HG03469 (cell line): ENCODE results near the gene CPNE5.

Source experiments
- ATAC-seq: cut with Tn5 transposase; IDR thresholded peaks from one replicate; pipeline ENCODE4 v1.9.1; 2021; ENCODE audit warnings: mild to moderate bottlenecking, moderate library complexity, moderate number of reproducible peaks; ENCODE audit not compliant: unreplicated experiment

CPNE5 gene

GRCh38 chr6:36858407-36858981 lies 19.2 kb upstream of the CPNE5 start:
- no peak for ATAC-seq

GRCh38 chr6:36857325-36857724 lies 18.1 kb upstream of the CPNE5 start:
- ATAC-seq = no peak

GRCh38 chr6:36856277-36856676 lies 17.0 kb upstream of the CPNE5 start:
- no peak for ATAC-seq

DNA sequence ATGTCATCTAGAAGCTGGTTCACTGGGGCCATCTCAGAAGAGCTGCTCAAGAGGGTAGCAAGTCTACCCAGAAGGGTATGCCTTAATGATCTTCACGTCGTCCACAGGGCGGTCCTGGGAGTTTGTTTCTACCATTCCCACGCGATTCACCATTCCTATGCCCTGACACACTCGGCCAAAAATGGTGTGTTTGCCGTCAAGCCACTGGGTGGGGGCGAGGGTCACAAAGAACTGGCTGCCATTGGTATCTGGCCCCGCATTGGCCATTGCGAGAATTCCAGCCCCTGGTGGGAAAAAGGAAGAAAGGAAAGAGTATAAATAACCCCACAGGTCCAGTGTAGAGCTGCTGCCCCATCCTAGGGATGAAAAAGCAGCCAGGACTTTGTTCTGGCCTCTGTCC lies 16.5 kb upstream of the CPNE5 start:
- ATAC-seq = no peak

- no peak for ATAC-seq
Observed at GRCh38 chr6:36853325-36853724, 14.1 kb upstream of the CPNE5 start.

GRCh38 chr6:36852481-36853147 lies 13.4 kb upstream of the CPNE5 start:
- no peak for ATAC-seq

- no peak for ATAC-seq
Observed at GRCh38 chr6:36851626-36852025, 12.4 kb upstream of the CPNE5 start.

DNA sequence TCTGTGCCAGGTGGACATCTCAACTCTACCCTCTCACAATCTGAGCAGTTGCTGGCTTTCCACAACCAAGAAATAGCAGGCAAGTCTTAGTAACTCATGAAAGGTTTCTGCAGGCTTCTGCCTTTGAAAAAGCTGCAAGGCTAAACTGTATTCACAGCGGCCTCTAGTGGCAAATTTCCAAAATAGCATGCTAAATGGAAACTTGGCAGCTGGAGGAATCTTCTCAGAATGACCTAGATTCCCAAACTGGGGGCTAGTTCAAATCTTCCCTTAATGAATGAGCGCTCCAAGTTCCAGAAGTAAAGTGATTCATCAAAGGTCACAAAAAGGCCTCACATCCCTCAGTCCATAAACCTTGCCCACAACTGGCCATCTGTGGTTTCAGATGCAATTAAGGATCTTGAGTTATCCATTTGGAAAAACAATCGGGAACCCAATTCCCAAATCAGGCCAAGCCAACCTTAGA lies 11.9 kb upstream of the CPNE5 start:
- ATAC-seq = no peak

- ATAC-seq = no peak
Observed at GRCh38 chr6:36850021-36850420, 10.8 kb upstream of the CPNE5 start.

GRCh38 chr6:36848658-36849441 lies 9.6 kb upstream of the CPNE5 start:
- ATAC-seq = no peak

DNA sequence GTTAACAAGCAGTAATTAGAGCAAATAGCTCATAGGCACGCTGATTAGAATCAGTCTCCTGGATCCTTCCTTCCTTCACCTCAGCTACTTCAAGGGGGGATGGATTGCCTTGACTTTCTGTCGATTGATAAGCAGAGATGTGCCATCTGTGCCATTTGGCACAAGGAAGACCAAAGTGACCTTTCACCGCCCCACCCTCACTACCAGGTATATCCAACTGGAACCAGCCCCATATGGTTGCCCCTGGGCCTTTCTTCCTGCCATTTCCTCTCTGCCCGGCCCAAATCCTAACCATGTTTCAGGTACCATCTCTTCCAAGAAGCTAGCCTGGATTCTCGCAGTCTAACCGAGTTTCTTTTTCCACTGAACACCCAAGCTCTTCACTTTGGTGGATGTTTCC lies 8.7 kb upstream of the CPNE5 start:
- ATAC-seq = no peak

DNA sequence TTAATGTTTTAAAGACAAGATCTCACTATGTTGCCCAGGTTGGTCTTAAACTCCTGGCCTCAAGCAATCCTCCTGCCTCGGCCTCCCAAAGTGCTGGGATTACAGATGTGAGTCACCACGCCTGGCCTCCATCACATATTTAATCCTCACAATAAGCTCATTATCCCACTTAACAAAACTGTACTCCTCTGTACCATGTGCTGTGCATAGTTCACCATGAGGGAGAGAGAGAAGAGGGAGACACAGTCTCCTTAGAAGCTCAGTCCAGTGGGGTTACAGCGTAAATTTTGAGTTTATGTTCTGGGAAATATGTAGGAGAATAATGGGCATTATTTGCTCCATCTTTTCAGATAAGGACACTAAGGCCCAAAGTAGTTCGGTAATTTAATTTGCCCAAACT lies 7.9 kb upstream of the CPNE5 start:
- ATAC-seq = no peak

DNA sequence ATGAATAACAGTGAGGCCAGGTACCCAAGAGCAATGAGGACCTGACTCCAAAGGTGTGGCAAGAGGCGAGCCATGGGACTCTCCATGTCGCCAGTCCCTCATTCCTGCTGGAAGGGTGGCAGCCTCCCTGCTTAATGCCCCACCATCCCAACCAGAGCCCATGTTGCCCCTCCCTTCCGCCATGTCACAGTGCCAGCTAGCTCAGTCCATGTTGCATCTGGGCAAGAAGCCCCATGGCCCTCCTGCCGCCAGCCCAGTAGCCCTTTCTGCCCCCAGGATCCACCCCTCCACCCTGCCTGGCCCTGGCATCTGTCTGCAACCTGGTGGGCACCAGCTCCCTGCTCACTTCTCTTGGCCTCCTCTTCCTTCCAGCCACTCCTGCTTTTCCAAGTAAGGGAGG lies 6.0 kb upstream of the CPNE5 start:
- no peak for ATAC-seq

DNA sequence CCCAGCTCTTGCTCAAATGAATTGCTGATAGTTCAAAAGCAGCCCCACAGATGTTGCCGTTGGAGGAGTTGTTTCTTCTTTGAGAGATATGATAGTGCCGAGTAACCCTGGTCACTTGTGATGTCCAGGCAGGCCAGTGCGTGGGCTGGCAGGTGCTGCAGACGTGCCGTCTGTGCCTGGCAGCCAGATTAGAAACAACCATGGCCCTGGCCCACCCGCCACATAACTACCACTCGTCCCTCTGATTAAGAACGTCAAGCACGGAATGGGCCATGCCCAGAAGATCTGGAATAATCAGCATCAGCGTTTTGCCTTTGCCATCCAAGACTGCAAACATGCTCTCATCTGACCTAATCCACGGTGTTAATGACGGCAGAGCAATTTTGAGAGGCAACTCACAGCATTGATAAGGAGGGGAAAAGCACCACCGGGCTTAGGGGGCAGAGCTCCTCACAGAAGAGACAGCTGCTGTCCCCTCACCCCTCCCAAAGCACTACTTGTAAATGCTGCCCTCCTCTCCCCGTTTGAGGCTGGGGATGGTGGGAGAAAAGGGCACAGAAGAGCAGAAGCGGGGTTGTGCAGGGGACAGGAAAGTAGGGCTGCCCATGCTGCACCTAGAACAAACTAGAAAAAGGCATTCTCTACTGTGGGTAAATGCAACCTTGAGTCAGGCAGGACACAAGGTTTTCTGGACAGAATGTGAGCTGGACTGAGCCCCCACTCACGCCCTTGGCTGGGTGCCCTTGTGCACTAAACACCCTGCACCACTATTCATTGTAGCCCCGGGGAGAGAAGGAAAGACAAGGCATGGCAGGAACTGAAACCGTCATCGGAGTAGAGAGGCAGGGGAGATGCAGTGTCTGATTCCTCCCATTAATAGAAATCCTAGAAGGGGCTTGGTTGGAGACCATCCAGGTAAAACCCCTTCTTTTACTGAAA lies 5.3 kb upstream of the CPNE5 start:
- no peak for ATAC-seq

- no peak for ATAC-seq
Observed at GRCh38 chr6:36843170-36843569, 3.9 kb upstream of the CPNE5 start.

- no peak for ATAC-seq
Observed at GRCh38 chr6:36841756-36842155, 2.5 kb upstream of the CPNE5 start.

GRCh38 chr6:36840432-36841403 lies 1.5 kb upstream of the CPNE5 start:
- no peak for ATAC-seq

DNA sequence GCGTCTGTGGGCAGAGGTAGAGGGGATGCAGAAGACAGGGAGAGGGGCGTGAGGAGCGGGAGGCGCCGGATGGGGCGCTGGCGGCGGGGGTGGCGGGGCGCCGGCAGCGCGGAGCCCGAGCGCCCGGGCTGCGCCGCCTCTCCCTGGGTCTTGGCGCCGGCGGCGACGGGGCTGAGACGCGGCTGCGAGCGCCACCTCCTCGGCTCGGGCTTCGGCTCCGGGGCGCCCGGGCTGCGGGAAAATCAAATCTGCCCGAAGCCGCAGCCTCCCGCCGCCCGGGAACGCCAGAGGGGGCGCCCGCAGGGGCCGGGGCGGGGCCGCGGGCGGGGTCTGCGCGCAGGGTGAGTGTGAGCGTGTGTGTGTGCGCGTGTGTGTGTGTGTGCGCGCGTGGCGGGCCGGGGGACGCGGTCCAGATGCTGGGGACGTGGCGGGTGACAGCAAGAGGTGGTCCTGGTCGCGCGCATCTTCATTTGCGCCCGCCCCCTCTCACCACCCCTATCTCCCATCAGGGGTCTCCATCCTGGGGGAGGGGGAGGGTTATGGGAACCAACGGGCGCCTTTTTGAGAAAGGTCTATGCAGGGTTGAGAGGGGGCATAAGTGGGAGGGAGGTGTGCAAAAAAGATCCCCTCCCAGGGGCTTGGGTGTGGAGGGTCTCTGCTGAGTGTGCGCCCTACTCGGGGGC lies 646 bp upstream of the CPNE5 start:
- no peak for ATAC-seq

DNA sequence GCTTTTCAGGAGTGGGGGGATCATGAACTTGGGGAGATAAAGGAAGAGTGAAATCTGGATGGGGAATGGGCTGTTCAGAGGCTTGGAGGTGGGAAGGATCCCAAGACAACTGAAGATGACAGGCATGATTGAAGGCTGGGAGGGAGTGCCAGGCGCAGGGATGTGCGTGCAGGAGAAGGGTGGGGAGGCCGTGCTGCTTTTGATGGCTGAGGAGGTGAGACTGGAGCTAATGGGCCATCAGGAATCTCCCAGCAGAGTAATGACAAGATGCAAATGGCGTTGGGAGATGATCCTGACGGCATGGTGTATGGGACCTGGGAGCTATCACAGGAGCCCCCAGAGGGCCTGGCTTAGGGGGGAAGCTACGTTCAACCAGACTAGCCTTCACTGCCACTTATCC lies 1.6 kb downstream of the CPNE5 start:
- ATAC-seq = no peak
